ENCODE data around the gene STAB1. TPM values are rescaled to one million over a fixed set of nuclear protein-coding genes. Genes with fewer than 3 reads are reported as not detected.

STAB1 gene
- total and polyA plus RNA-seq, 2 of the 13 experiments (the other 11 are each of a cell fraction or from before 2014, with no cell fraction given): 0.09 to 0.34 TPM

DNA sequence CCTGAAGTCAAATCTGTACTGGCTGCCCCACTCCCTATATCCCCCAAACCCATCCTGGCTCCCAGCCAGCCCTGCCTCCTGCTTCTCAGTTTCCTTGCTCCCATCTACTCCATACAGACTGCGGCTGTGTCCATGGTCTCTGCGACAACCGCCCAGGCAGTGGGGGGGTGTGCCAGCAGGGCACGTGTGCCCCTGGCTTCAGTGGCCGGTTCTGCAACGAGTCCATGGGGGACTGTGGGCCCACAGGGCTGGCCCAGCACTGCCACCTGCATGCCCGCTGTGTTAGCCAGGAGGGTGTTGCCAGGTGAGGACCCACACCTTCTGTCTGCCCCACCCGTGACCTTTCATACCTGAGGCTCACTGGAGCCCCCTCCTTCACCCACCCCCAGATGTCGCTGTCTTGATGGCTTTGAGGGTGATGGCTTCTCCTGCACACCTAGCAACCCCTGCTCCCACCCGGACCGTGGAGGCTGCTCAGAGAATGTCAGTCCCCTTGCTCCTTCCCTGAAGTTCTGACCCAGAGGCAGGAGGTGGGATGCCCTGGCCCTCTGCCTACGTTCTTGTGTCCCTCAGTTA lies 14.7 kb downstream of the STAB1 start (continued):
- TF ChIP-seq CTCF (CRISPR knock-in tag; IDR thresholded peaks at IDR 0.05): peak; percentile 50

DNA sequence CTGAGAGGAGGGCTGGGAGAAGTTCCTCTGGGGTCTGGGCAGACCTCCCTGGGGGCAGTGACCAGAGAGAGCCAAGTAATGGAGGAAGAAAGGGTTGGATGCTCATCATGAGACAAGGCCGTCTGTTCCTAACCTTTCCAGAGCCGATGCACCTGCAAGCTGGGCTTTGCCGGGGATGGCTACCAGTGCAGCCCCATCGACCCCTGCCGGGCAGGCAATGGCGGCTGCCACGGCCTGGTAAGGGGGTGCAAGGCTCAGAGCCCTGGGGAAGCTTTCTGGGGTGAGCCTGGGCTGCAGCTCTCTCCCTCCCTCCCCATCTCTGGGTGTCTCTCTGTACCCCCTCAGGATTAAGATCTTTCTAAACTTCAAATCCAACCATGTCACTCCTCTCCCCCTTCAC lies 16.4 kb downstream of the STAB1 start:
- BruUV-seq (replicated peaks): no TSS peak
- no peak for ATAC-seq

More for the DNA sequence above, 16.4 kb downstream of the STAB1 start:
- in situ Hi-C loops (cut with HindIII; ENCODE audit: extremely low pct_ligation_motif_present, low pct_unique_long_range_greater_than_20kb) (no loop called here), intact Hi-C loops (cut with micrococcal nuclease; ENCODE audit: unreplicated experiment) (no loop called here)
- Histone ChIP-seq H3K27me3 (ENCODE audit: control insufficient read depth in 1 of 2, insufficient read depth in 2 of 2, low read length in 2 of 2) (peaks cover 20 to 73% of the 10 kb centered on the region in 2 experiments), H3K4me3 (replicated peaks in 1 of 3; ENCODE audit: insufficient read depth in 1 of 3, low read depth in 2 of 3, low read length in 3 of 3) (no peak overlapping the region), H3K79me2 (ENCODE audit: insufficient read depth, low read length) (no peaks in the 10 kb centered on the region), H3K4me1 (ENCODE audit: insufficient read depth, low read length) (peaks cover 27% of the 10 kb centered on the region), H2AFZ (ENCODE audit: low read length) (no peak overlapping the region), H3K9me3 (ENCODE audit: low read length) (no peaks in the 10 kb centered on the region), H4K20me1 (ENCODE audit: insufficient read depth, low read length) (no peaks in the 10 kb centered on the region), H3K36me3 (replicated peaks in 1 of 2; ENCODE audit: control insufficient read depth in 1 of 2, insufficient read depth in 2 of 2, low read length in 2 of 2) (no peaks in the 10 kb centered on the region), H3K9ac (ENCODE audit: insufficient read depth, low read depth, low read length) (no peak overlapping the region), H3K27ac (ENCODE audit: extremely low read length, insufficient read depth, low read length) (no peak overlapping the region), H3K4me2 (ENCODE audit: low read depth, low read length) (no peak overlapping the region)
- ChIA-PET POLR2A (interaction anchor here (1.3 kb wide), 1 partner anchor 12 kb away, joined by 3 read pairs; no protein-coding TSS in a partner anchor), CTCF (ENCODE audit: low intra/inter-chr PET ratio, low total read pairs) (no interaction called here)
- TF ChIP-seq, protein P1, sequence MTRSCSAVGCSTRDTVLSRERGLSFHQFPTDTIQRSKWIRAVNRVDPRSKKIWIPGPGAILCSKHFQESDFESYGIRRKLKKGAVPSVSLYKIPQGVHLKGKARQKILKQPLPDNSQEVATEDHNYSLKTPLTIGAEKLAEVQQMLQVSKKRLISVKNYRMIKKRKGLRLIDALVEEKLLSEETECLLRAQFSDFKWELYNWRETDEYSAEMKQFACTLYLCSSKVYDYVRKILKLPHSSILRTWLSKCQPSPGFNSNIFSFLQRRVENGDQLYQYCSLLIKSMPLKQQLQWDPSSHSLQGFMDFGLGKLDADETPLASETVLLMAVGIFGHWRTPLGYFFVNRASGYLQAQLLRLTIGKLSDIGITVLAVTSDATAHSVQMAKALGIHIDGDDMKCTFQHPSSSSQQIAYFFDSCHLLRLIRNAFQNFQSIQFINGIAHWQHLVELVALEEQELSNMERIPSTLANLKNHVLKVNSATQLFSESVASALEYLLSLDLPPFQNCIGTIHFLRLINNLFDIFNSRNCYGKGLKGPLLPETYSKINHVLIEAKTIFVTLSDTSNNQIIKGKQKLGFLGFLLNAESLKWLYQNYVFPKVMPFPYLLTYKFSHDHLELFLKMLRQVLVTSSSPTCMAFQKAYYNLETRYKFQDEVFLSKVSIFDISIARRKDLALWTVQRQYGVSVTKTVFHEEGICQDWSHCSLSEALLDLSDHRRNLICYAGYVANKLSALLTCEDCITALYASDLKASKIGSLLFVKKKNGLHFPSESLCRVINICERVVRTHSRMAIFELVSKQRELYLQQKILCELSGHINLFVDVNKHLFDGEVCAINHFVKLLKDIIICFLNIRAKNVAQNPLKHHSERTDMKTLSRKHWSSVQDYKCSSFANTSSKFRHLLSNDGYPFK (CRISPR knock-in tag; IDR thresholded peaks at IDR 0.05; ENCODE audit: borderline replicate concordance): no peak
- TF ChIP-seq JARID2 (CRISPR knock-in tag; IDR thresholded peaks at IDR 0.05; ENCODE audit: insufficient replicate concordance): no peak
- no peak for TF ChIP-seq MED13 (CRISPR knock-in tag; IDR thresholded peaks at IDR 0.05)
- TF ChIP-seq ZNF75D (CRISPR knock-in tag; IDR thresholded peaks at IDR 0.05; ENCODE audit: borderline replicate concordance): no peak
- TF ChIP-seq MEF2D (CRISPR knock-in tag; IDR thresholded peaks at IDR 0.05): no peak
- no peak for TF ChIP-seq ZNF737 (CRISPR knock-in tag; IDR thresholded peaks at IDR 0.05; ENCODE audit: borderline replicate concordance)
- TF ChIP-seq TCF7L2 (IDR thresholded peaks at IDR 0.05; ENCODE audit: low read depth, low read length): no peak
- no peak for TF ChIP-seq NFATC3 (CRISPR knock-in tag; IDR thresholded peaks at IDR 0.05)
- no peak for TF ChIP-seq SNAPC5 (CRISPR knock-in tag; IDR thresholded peaks at IDR 0.05; ENCODE audit: borderline replicate concordance)
- TF ChIP-seq SMAD3 (CRISPR knock-in tag; IDR thresholded peaks at IDR 0.05): no peak
- TF ChIP-seq ZSCAN29 (CRISPR knock-in tag; conservative IDR thresholded peaks at IDR 0.05): no peak
- 28% methylated on average over 2 of the region's 7 CpGs for WGBS (ENCODE audit: low lambda C conversion rate)
- DNase-seq (ENCODE audit: low spot score) (no peak), FAIRE-seq (no peak)

Measured in HepG2 (cell line).